OCI-LY7 (cell line): ENCODE measurements around the gene DACT2. TPM values are rescaled to one million over a fixed set of nuclear protein-coding genes. Genes with fewer than 3 reads are reported as not detected.

Experiments
- BruUV-seq: library from RNA; stranded (reverse); fragments of 400-500 nt; replicated peaks from 2 replicates; lab custom pipeline; 2021; lab: Mats Ljungman, UMichigan
- CTCF ChIA-PET: fragments of 300-600 bp; sonication (Branson Sonifier 250); formaldehyde crosslinking; loops from one replicate; lab custom pipeline; 2022; ENCODE audit warnings: antibody characterized with exemption; ENCODE audit not compliant: unreplicated experiment; lab: Charles Lee
- POLR2A ChIA-PET: fragments of 300-600 bp; sonication (Branson Sonifier 250); formaldehyde crosslinking; loops from one replicate; lab custom pipeline; 2022; ENCODE audit warnings: antibody characterized with exemption; lab: Charles Lee
- DNase-seq: peaks from one replicate; pipeline ENCODE4 v3.0.0-alpha.2; 2015; ENCODE audit warnings: low spot score
- H2AFZ ChIP-seq: fragments of 200-600 bp; sonication (generic), shearing (Covaris generic); 2 replicates; pipeline ENCODE4 v1.6.1; 2014; ENCODE audit warnings: mild to moderate bottlenecking, antibody characterized with exemption, low read length, moderate library complexity
- H3K27ac ChIP-seq: fragments of 200-600 bp; sonication (generic); 2 replicates; pipeline ENCODE4 v1.5.1; 2014; ENCODE audit warnings: mixed run types, low read depth, mild to moderate bottlenecking, moderate library complexity, low read length, inconsistent platforms; ENCODE audit not compliant: poor library complexity, severe bottlenecking
- H3K36me3 ChIP-seq: fragments of 200-600 bp; sonication (generic); 2 replicates; pipeline ENCODE4 v1.6.1; 2014; ENCODE audit warnings: mild to moderate bottlenecking, antibody characterized with exemption, low read length, moderate library complexity, mixed read lengths; ENCODE audit not compliant: insufficient read depth
- H3K4me1 ChIP-seq: fragments of 200-600 bp; sonication (generic); 2 replicates; pipeline ENCODE4 v1.5.1; 2014; ENCODE audit warnings: mild to moderate bottlenecking, low read length; ENCODE audit not compliant: insufficient read depth, poor library complexity, severe bottlenecking
- H3K4me2 ChIP-seq: fragments of 200-600 bp; sonication (generic); 2 replicates; pipeline ENCODE4 v1.6.1; 2014; ENCODE audit warnings: mild to moderate bottlenecking, low read length
- H3K4me3 ChIP-seq: fragments of 200-600 bp; sonication (generic); 2 replicates; pipeline ENCODE4 v1.5.1; 2014; ENCODE audit warnings: mild to moderate bottlenecking, low read depth, low read length; ENCODE audit not compliant: poor library complexity, severe bottlenecking
- H3K79me2 ChIP-seq: fragments of 200-600 bp; sonication (generic); 2 replicates; pipeline ENCODE4 v1.6.1; 2016; ENCODE audit warnings: low read depth, mild to moderate bottlenecking, low read length, moderate library complexity, mixed read lengths; ENCODE audit not compliant: insufficient read depth
- H3K9me2 ChIP-seq: fragments of 200-600 bp; sonication (generic); 2 replicates; pipeline ENCODE4 v1.6.1; 2016; ENCODE audit warnings: mild to moderate bottlenecking, low read length, mixed read lengths; ENCODE audit not compliant: insufficient read depth
- H3K9me3 ChIP-seq: fragments of 200-600 bp; sonication (generic); 2 replicates; pipeline ENCODE4 v1.6.1; 2014; ENCODE audit warnings: mild to moderate bottlenecking, mixed run types, low read length, mixed read lengths
- H4K20me1 ChIP-seq: fragments of 200-600 bp; sonication (generic); 2 replicates; pipeline ENCODE4 v1.6.1; 2014; ENCODE audit warnings: mild to moderate bottlenecking, antibody characterized with exemption, low read length, moderate library complexity, mixed read lengths; ENCODE audit not compliant: insufficient read depth
- EZH2phosphoT487 ChIP-seq: fragments of 200-600 bp; sonication (generic); IDR thresholded peaks from 2 replicates; pipeline ENCODE4 v1.6.1; 2018; ENCODE audit warnings: low read depth, borderline replicate concordance, mild to moderate bottlenecking, mixed run types, antibody characterized with exemption, low read length, moderate library complexity, mixed read lengths
- intact Hi-C: fragments of 100-400 bp; cut with micrococcal nuclease; formaldehyde crosslinking; loops from one replicate; pipeline ENCODE4 v1.10.0; 2022; ENCODE audit not compliant: unreplicated experiment
- total RNA-seq, 2 experiments: library from RNA; depleted of rRNA in 1 of 2; stranded (reverse); fragments of >200 nt in 1 of 2; shearing (Covaris generic) in 1 of 2; gene quantifications; 2 replicates each; pipeline ENCODE4 v1.2.3, GENCODE V29; 2014 to 2022
- TF ChIP-seq, protein P1 (sequence below): fragments of 200-600 bp; sonication (generic); conservative IDR thresholded peaks from 2 replicates; pipeline ENCODE4 v1.5.1; 2014; ENCODE audit warnings: mild to moderate bottlenecking, antibody characterized with exemption, low read length, moderate library complexity, mixed read lengths

Gene DACT2
- total RNA-seq, 2 experiments from 2014 or later = not detected

- no peaks in the 10 kb centered on the region for H3K9me2 ChIP-seq
- H3K27ac ChIP-seq = no peak overlapping the region
- H3K9me3 ChIP-seq = no peaks in the 10 kb centered on the region
- ChIA-PET CTCF (interaction anchor here (0.6 kb wide), 1 partner anchor 827 kb away, joined by 3 read pairs; no protein-coding TSS in a partner anchor), POLR2A (interaction anchor here (0.9 kb wide), 1 partner anchor 16 kb away, joined by 5 read pairs; no protein-coding TSS in a partner anchor)
- no peaks in the 10 kb centered on the region for H3K79me2 ChIP-seq
- H3K4me2 ChIP-seq = no peak overlapping the region
- H4K20me1 ChIP-seq = no peaks in the 10 kb centered on the region
- no peak overlapping the region for H2AFZ ChIP-seq
- intact Hi-C loops = no loop called here
- TF ChIP-seq EZH2phosphoT487 = no peak
- TF ChIP-seq, protein P1, sequence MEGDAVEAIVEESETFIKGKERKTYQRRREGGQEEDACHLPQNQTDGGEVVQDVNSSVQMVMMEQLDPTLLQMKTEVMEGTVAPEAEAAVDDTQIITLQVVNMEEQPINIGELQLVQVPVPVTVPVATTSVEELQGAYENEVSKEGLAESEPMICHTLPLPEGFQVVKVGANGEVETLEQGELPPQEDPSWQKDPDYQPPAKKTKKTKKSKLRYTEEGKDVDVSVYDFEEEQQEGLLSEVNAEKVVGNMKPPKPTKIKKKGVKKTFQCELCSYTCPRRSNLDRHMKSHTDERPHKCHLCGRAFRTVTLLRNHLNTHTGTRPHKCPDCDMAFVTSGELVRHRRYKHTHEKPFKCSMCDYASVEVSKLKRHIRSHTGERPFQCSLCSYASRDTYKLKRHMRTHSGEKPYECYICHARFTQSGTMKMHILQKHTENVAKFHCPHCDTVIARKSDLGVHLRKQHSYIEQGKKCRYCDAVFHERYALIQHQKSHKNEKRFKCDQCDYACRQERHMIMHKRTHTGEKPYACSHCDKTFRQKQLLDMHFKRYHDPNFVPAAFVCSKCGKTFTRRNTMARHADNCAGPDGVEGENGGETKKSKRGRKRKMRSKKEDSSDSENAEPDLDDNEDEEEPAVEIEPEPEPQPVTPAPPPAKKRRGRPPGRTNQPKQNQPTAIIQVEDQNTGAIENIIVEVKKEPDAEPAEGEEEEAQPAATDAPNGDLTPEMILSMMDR = no peak
- BruUV-seq = no TSS peak
- DNase-seq = no peak
- no peaks in the 10 kb centered on the region for H3K36me3 ChIP-seq
- no peaks in the 10 kb centered on the region for H3K4me1 ChIP-seq
- H3K4me3 ChIP-seq = no peak overlapping the region
Measured at GRCh38 chr6:168274037-168274952, 45.3 kb downstream of the DACT2 start.

- intact Hi-C loops = no loop called here
- POLR2A ChIA-PET = no interaction called here
- Histone ChIP-seq H3K9me2 (no peaks in the 10 kb centered on the region), H3K36me3 (no peaks in the 10 kb centered on the region), H2AFZ (no peak overlapping the region), H4K20me1 (no peaks in the 10 kb centered on the region), H3K4me2 (no peak overlapping the region), H3K9me3 (no peaks in the 10 kb centered on the region), H3K27ac (no peak overlapping the region), H3K4me1 (no peaks in the 10 kb centered on the region), H3K79me2 (no peaks in the 10 kb centered on the region), H3K4me3 (no peak overlapping the region)
- no peak for TF ChIP-seq EZH2phosphoT487
- TF ChIP-seq, protein P1 = no peak
- DNase-seq = no peak
- CTCF ChIA-PET = no interaction called here
- BruUV-seq = no TSS peak
Measured at GRCh38 chr6:168273441-168274036, 46.0 kb downstream of the DACT2 start.
